DOHH2 (cell line): ENCODE data around the gene ZDHHC5.
A peak's percentile ranks its signal among the peaks of the same experiment; 100 is the strongest.

Experiments used
- H3F3A ChIP-seq: fragments of 200-600 bp; sonication (generic), shearing (Covaris generic); 2 replicates; pipeline ENCODE4 v1.6.0; 2016; ENCODE audit warnings: antibody characterized with exemption, mild to moderate bottlenecking; ENCODE audit not compliant: control insufficient read depth, insufficient read depth
- H3K27ac ChIP-seq: fragments of 200-600 bp; sonication (generic); 2 replicates; pipeline ENCODE4 v1.5.1; 2014; ENCODE audit warnings: low read depth, mild to moderate bottlenecking, low read length, moderate library complexity
- H3K27me3 ChIP-seq: fragments of 200-600 bp; sonication (generic); 2 replicates; pipeline ENCODE4 v1.6.1; 2014; ENCODE audit warnings: mild to moderate bottlenecking, low read length, mixed read lengths; ENCODE audit not compliant: control insufficient read depth
- H3K36me3 ChIP-seq: fragments of 200-600 bp; sonication (generic); 2 replicates; pipeline ENCODE4 v1.6.1; 2014; ENCODE audit warnings: mild to moderate bottlenecking, low read length, moderate library complexity, mixed read lengths; ENCODE audit not compliant: control insufficient read depth
- H3K4me1 ChIP-seq: fragments of 200-600 bp; sonication (generic); 2 replicates; pipeline ENCODE4 v1.6.1; 2014; ENCODE audit warnings: mild to moderate bottlenecking, low read length, mixed read lengths; ENCODE audit not compliant: control insufficient read depth
- H3K4me2 ChIP-seq: fragments of 200-600 bp; sonication (generic); 2 replicates; pipeline ENCODE4 v1.6.0; 2014; ENCODE audit warnings: mild to moderate bottlenecking, low read length, moderate library complexity
- H3K4me3 ChIP-seq: fragments of 200-600 bp; sonication (generic); 2 replicates; pipeline ENCODE4 v1.5.1; 2014; ENCODE audit warnings: mild to moderate bottlenecking, low read length, mixed read lengths
- H3K79me2 ChIP-seq: fragments of 200-600 bp; sonication (generic); 2 replicates; pipeline ENCODE4 v1.6.1; 2014; ENCODE audit warnings: mild to moderate bottlenecking, low read length, mixed read lengths; ENCODE audit not compliant: control insufficient read depth
- H3K9me2 ChIP-seq: fragments of 200-600 bp; sonication (generic); replicated peaks from 2 replicates; pipeline ENCODE4 v1.6.1; 2014; ENCODE audit warnings: mild to moderate bottlenecking, low read length, mixed read lengths; ENCODE audit not compliant: control insufficient read depth
- H3K9me3 ChIP-seq: fragments of 200-600 bp; sonication (generic); 2 replicates; pipeline ENCODE4 v1.6.1; 2014; ENCODE audit warnings: antibody characterized with exemption, low read length, mixed read lengths; ENCODE audit not compliant: control insufficient read depth, insufficient read depth
- H4K20me1 ChIP-seq: fragments of 200-600 bp; sonication (generic); 2 replicates; pipeline ENCODE4 v1.6.0; 2014; ENCODE audit warnings: low read depth, mild to moderate bottlenecking, antibody characterized with exemption, low read length, moderate library complexity; ENCODE audit not compliant: control insufficient read depth, insufficient read depth
- EZH2phosphoT487 ChIP-seq: fragments of 200-600 bp; sonication (generic); IDR thresholded peaks from 2 replicates; pipeline ENCODE4 v1.6.1; 2017; ENCODE audit warnings: borderline replicate concordance, mild to moderate bottlenecking, antibody characterized with exemption, low read length, moderate library complexity, mixed read lengths
- TF ChIP-seq, protein P1 (sequence below): fragments of 200-600 bp; sonication (generic); IDR thresholded peaks from one replicate; pipeline ENCODE4 v1.5.1; 2014; ENCODE audit warnings: antibody characterized with exemption, mild to moderate bottlenecking, low read depth, low read length; ENCODE audit not compliant: poor library complexity, severe bottlenecking

Gene ZDHHC5

DNA sequence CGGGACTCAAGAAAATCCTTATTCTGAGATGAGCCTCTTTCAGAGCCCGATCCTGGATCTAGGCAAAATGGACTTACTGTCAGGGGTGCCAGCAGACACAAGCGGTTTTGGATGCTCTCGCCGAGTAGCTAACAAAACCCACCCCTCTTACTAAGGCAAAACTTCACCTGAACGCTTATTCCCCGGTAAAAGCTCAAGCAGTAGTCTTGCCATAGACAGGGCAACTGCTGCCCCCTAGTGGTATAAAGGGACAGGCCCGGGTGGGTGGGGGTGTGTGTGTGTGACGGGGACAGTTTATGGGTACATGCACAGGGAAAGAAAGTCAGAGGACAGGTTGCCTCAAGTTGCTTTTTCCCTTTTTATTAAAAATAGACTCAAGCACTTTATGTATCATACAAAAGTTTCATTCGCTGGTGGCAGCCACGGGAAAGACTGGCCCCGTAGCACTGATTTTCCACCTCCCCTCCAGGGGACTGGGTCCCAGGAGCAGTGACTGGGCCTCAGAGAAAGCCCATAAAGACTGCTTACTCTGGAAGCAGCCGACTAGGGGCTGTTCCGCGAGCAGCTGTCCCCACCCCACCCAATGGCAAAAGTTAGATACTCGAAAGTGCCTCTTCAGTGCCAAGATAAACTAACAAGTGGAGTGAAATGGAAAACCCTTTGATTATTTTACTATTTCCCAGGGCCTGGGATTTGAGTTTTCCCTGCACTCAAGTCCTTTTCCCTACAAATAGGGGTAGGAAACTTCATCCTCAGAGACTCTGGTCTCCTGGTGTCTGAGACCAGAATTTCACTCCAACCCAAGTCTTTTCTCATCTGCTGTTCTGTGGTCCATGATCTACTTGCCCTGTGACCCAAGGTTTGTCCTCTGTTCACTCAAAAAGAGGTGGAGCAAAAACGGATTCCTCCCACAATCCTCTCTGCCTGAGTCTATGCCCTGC is 22.9 kb upstream of the ZDHHC5 start:
- H3K4me2 ChIP-seq = no peak overlapping the region
- H3K27ac ChIP-seq = no peak overlapping the region
- peaks cover 19% of the 10 kb centered on the region for H3K4me1 ChIP-seq
- no peaks in the 10 kb centered on the region for H3F3A ChIP-seq
- no peaks in the 10 kb centered on the region for H3K9me3 ChIP-seq
- no peaks in the 10 kb centered on the region for H4K20me1 ChIP-seq
- TF ChIP-seq, protein P1, sequence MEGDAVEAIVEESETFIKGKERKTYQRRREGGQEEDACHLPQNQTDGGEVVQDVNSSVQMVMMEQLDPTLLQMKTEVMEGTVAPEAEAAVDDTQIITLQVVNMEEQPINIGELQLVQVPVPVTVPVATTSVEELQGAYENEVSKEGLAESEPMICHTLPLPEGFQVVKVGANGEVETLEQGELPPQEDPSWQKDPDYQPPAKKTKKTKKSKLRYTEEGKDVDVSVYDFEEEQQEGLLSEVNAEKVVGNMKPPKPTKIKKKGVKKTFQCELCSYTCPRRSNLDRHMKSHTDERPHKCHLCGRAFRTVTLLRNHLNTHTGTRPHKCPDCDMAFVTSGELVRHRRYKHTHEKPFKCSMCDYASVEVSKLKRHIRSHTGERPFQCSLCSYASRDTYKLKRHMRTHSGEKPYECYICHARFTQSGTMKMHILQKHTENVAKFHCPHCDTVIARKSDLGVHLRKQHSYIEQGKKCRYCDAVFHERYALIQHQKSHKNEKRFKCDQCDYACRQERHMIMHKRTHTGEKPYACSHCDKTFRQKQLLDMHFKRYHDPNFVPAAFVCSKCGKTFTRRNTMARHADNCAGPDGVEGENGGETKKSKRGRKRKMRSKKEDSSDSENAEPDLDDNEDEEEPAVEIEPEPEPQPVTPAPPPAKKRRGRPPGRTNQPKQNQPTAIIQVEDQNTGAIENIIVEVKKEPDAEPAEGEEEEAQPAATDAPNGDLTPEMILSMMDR = peak; percentile 85
- TF ChIP-seq EZH2phosphoT487 = no peak
- H3K9me2 ChIP-seq = no peaks in the 10 kb centered on the region
- peaks cover 58% of the 10 kb centered on the region for H3K27me3 ChIP-seq
- no peaks in the 10 kb centered on the region for H3K79me2 ChIP-seq
- no peak overlapping the region for H3K4me3 ChIP-seq
- H3K36me3 ChIP-seq = no peaks in the 10 kb centered on the region

DNA sequence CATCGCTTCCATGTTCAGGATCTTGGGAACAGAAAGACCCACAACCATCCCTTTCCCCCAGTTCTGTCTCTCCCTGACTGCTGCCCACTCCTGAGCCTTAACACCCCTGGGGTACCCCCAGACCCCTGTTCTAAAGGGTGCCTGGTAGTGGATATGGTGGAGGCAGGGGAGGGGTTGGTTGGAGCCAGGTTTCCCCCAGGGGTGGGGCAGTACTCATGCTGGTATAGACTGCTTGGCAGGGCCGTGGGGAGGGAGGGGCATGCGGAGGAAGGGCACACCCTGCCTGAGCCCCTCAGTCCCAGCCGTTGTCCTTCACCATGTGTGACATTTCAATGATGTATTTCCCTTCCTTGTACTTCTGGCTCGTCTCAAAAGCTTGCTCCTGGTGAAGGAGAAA is 22.2 kb upstream of the ZDHHC5 start:
- Histone ChIP-seq H3K36me3 (no peaks in the 10 kb centered on the region), H3K27me3 (peaks cover 57% of the 10 kb centered on the region), H3F3A (no peaks in the 10 kb centered on the region), H3K4me2 (no peak overlapping the region), H3K27ac (no peak overlapping the region), H3K9me3 (no peaks in the 10 kb centered on the region), H3K4me3 (no peak overlapping the region), H4K20me1 (no peaks in the 10 kb centered on the region), H3K9me2 (no peaks in the 10 kb centered on the region), H3K4me1 (peaks cover 19% of the 10 kb centered on the region), H3K79me2 (no peaks in the 10 kb centered on the region)
- TF ChIP-seq EZH2phosphoT487 = no peak
- TF ChIP-seq, protein P1 = no peak

DNA sequence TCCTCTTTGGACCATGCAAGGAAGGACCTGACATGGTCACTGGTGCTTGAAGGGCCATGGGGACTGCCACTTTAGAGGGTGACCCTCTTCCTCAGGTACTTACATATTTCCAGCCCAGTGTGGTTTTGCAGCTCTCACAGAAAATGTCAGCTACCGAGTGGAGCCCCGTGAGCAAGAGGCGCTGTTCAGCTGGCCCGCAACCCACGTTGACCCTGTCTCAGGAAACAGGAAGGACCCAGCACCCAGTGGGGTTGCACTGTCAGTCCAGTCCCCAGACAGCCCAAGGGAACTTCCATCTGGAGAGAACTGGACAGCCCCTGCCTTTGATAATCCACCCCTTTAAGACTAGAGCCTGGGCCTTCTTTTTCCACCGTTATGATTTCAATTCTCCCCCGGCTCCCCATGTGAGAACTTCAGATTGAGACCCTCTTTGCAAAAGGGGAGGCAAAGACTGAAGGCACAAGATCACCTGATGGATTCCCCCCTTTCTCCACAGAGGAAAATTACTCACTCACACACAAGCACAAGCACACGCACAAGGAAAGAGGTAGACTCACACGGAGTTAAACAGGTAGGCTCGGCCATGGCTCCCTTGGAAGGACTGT is 21.6 kb upstream of the ZDHHC5 start:
- Histone ChIP-seq H3K27ac (no peak overlapping the region), H4K20me1 (no peaks in the 10 kb centered on the region), H3K9me2 (no peaks in the 10 kb centered on the region), H3F3A (no peaks in the 10 kb centered on the region), H3K9me3 (no peaks in the 10 kb centered on the region), H3K36me3 (no peaks in the 10 kb centered on the region), H3K4me2 (no peak overlapping the region), H3K79me2 (no peaks in the 10 kb centered on the region), H3K4me1 (peaks cover 19% of the 10 kb centered on the region), H3K27me3 (peaks cover 54% of the 10 kb centered on the region), H3K4me3 (no peak overlapping the region)
- TF ChIP-seq EZH2phosphoT487 = no peak
- TF ChIP-seq, protein P1 = no peak
